Mesendoderm (in vitro differentiated cells): Measurements from ENCODE around the gene RGS1.
A peak's percentile ranks its signal among the peaks of the same experiment; 100 is the strongest.
"Not testable (repeated sequence)": the region's sequence is repeated elsewhere in the genome, so short reads cannot be mapped to it uniquely, and the experiment has no call there.

Experiments
- DNase-seq: peaks from one replicate; pipeline ENCODE4 v3.0.0; 2013
- H2AK5ac ChIP-seq: 2 replicates; pipeline ENCODE4 v1.6.1; 2013; ENCODE audit warnings: low read length, inconsistent platforms
- H2BK120ac ChIP-seq: 2 replicates; pipeline ENCODE4 v1.6.1; 2013; ENCODE audit warnings: low read depth, mild to moderate bottlenecking, low read length, moderate library complexity, mixed read lengths
- H2BK15ac ChIP-seq: replicated peaks from 2 replicates; pipeline ENCODE4 v1.6.1; 2013; ENCODE audit warnings: low read depth, mild to moderate bottlenecking, moderate library complexity
- H2BK5ac ChIP-seq: 2 replicates; pipeline ENCODE4 v1.6.1; 2013; ENCODE audit warnings: low read length, inconsistent platforms
- H3K18ac ChIP-seq: 2 replicates; pipeline ENCODE4 v1.6.1; 2013; ENCODE audit warnings: mild to moderate bottlenecking, low read length, mixed read lengths
- H3K23ac ChIP-seq: one replicate; pipeline ENCODE4 v1.6.1; 2013; ENCODE audit warnings: low read length
- H3K27ac ChIP-seq: 2 replicates; pipeline ENCODE4 v1.5.1; 2013; ENCODE audit warnings: low read depth, mild to moderate bottlenecking, inconsistent platforms, low read length, moderate library complexity
- H3K27me3 ChIP-seq: 2 replicates; pipeline ENCODE4 v1.6.1; 2013; ENCODE audit warnings: low read length, control low read depth, mild to moderate bottlenecking, inconsistent platforms; ENCODE audit not compliant: insufficient read depth, poor library complexity
- H3K36me3 ChIP-seq: 2 replicates; pipeline ENCODE4 v1.6.1; 2013; ENCODE audit warnings: low read length, inconsistent platforms; ENCODE audit not compliant: control insufficient read depth, insufficient read depth
- H3K4ac ChIP-seq: one replicate; pipeline ENCODE4 v1.6.1; 2013; ENCODE audit warnings: low read depth, mild to moderate bottlenecking, low read length, moderate library complexity
- H3K4me1 ChIP-seq: 2 replicates; pipeline ENCODE4 v1.6.1; 2013; ENCODE audit warnings: low read depth, low read length, inconsistent platforms; ENCODE audit not compliant: control insufficient read depth
- H3K4me2 ChIP-seq: 2 replicates; pipeline ENCODE4 v1.6.1; 2013; ENCODE audit warnings: low read length
- H3K4me3 ChIP-seq: 2 replicates; pipeline ENCODE4 v1.5.1; 2013; ENCODE audit warnings: mild to moderate bottlenecking, low read length
- H3K56ac ChIP-seq: one replicate; pipeline ENCODE4 v1.6.1; 2013; ENCODE audit warnings: low read length
- H3K79me1 ChIP-seq: 2 replicates; pipeline ENCODE4 v1.6.1; 2013; ENCODE audit warnings: low read length, inconsistent platforms
- H3K79me2 ChIP-seq: 2 replicates; pipeline ENCODE4 v1.6.1; 2013; ENCODE audit warnings: mild to moderate bottlenecking, low read length; ENCODE audit not compliant: control insufficient read depth, insufficient read depth
- H3K9ac ChIP-seq: 2 replicates; pipeline ENCODE4 v1.6.1; 2013; ENCODE audit warnings: low read length, inconsistent platforms
- H4K5ac ChIP-seq: one replicate; pipeline ENCODE4 v1.6.1; 2013; ENCODE audit warnings: low read length
- H4K8ac ChIP-seq: one replicate; pipeline ENCODE4 v1.6.1; 2013; ENCODE audit warnings: low read depth, mild to moderate bottlenecking, control low read depth, low read length, moderate library complexity
- WGBS: extraction: QIAGEN DNeasy Blood & Tissue Kit; methylation state at CpG from one replicate; pipeline ENCODE4 v1.1.7; 2013; ENCODE audit warnings: low lambda C conversion rate, missing lambda C conversion rate; ENCODE audit not compliant: insufficient coverage; ENCODE audit errors: extremely low coverage; 5-methylcytosine and 5-hydroxymethylcytosine counted together

Gene RGS1

GRCh38 chr1:192530254-192530653 is 45.3 kb upstream of the RGS1 start:
- Histone ChIP-seq H3K4me3 (no peak overlapping the region), H3K4me2 (no peak overlapping the region), H3K36me3 (no peaks in the 10 kb centered on the region), H2BK5ac (no peak overlapping the region), H3K27ac (no peak overlapping the region), H3K4ac (no peak overlapping the region), H3K79me2 (no peaks in the 10 kb centered on the region), H3K27me3 (no peaks in the 10 kb centered on the region), H3K56ac (no peak overlapping the region), H4K8ac (no peak overlapping the region), H3K23ac (no peak overlapping the region), H4K5ac (no peak overlapping the region), H2AK5ac (no peak overlapping the region), H2BK120ac (no peak overlapping the region), H3K79me1 (no peaks in the 10 kb centered on the region), H3K18ac (no peak overlapping the region), H2BK15ac (no peak overlapping the region), H3K9ac (no peak overlapping the region), H3K4me1 (no peaks in the 10 kb centered on the region)
- no CpG with 5 or more reads among the region's 2 CpGs for WGBS
- no peak for DNase-seq

- not testable (repeated sequence) for H3K9ac ChIP-seq
Measured at GRCh38 chr1:192531037-192531703, 44.4 kb upstream of the RGS1 start.

DNA sequence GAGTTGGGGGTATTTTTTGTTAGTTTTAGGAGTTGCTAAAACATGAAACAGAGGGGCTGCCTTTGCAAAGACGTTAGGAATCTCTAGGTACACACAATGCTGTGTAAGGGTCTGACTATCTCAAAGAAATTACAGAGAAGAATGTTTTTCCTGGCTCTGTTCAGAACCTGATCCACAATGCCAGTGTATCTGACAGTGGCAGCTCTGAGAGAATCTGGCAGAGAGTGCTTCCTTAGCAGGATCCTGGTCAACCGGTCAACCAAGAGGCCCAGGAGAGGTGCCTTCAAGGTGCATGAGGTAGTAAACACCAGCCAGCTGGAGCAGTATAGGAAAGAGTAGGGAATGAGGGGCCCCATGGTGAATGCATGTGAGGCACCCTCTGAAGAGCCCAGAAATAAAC is 40.9 kb upstream of the RGS1 start:
- no peak overlapping the region for H2BK5ac ChIP-seq
- DNase-seq, result no peak
- H3K27ac ChIP-seq, result no peak overlapping the region
- H3K4me3 ChIP-seq, result no peak overlapping the region
- H3K18ac ChIP-seq, result no peak overlapping the region
- H4K5ac ChIP-seq, result no peak overlapping the region
- no peak overlapping the region for H3K23ac ChIP-seq
- H3K9ac ChIP-seq, result no peak overlapping the region
- no peak overlapping the region for H4K8ac ChIP-seq
- H2AK5ac ChIP-seq, result no peak overlapping the region
- no peaks in the 10 kb centered on the region for H3K27me3 ChIP-seq
- H3K79me1 ChIP-seq, result no peaks in the 10 kb centered on the region
- H2BK15ac ChIP-seq, result no peak overlapping the region
- H3K79me2 ChIP-seq, result no peaks in the 10 kb centered on the region
- no peaks in the 10 kb centered on the region for H3K4me1 ChIP-seq
- no peak overlapping the region for H3K4me2 ChIP-seq
- no peak overlapping the region for H2BK120ac ChIP-seq
- H3K56ac ChIP-seq, result no peak overlapping the region
- no CpG with 5 or more reads among the region's 2 CpGs for WGBS
- no peak overlapping the region for H3K4ac ChIP-seq
- H3K36me3 ChIP-seq, result no peaks in the 10 kb centered on the region

More at GRCh38 chr1:192531037-192531703, 44.4 kb upstream of the RGS1 start:
- not testable (repeated sequence) for H4K8ac ChIP-seq, H3K27me3 ChIP-seq, H2AK5ac ChIP-seq, H3K79me1 ChIP-seq, H3K27ac ChIP-seq, H3K4me3 ChIP-seq, H2BK120ac ChIP-seq, H2BK5ac ChIP-seq, H3K18ac ChIP-seq, H3K56ac ChIP-seq, H3K36me3 ChIP-seq, H3K23ac ChIP-seq, H3K4me2 ChIP-seq, H3K4me1 ChIP-seq, H2BK15ac ChIP-seq, H3K79me2 ChIP-seq, H4K5ac ChIP-seq, H3K4ac ChIP-seq
- WGBS, result no CpG with 5 or more reads among the region's 6 CpGs
- DNase-seq, result peak; percentile 36

- no peak overlapping the region for H2AK5ac ChIP-seq
Measured at GRCh38 chr1:192535916-192536664, 39.5 kb upstream of the RGS1 start.

GRCh38 chr1:192538407-192539296 is 36.9 kb upstream of the RGS1 start:
- Histone ChIP-seq H4K8ac (no peak overlapping the region), H3K79me2 (no peaks in the 10 kb centered on the region), H3K18ac (no peak overlapping the region), H4K5ac (no peak overlapping the region), H3K36me3 (no peaks in the 10 kb centered on the region), H2BK15ac (no peak overlapping the region), H3K56ac (no peak overlapping the region), H3K4ac (no peak overlapping the region), H2AK5ac (no peak overlapping the region), H2BK5ac (no peak overlapping the region), H3K23ac (no peak overlapping the region), H3K4me3 (no peak overlapping the region), H3K79me1 (no peaks in the 10 kb centered on the region), H3K27ac (no peak overlapping the region), H3K9ac (no peak overlapping the region), H3K27me3 (no peaks in the 10 kb centered on the region), H2BK120ac (no peak overlapping the region), H3K4me2 (no peak overlapping the region), H3K4me1 (no peaks in the 10 kb centered on the region)
- WGBS, result no CpG with 5 or more reads among the region's 3 CpGs
- DNase-seq, result no peak

More at GRCh38 chr1:192535916-192536664, 39.5 kb upstream of the RGS1 start:
- Histone ChIP-seq H3K4ac (no peak overlapping the region), H3K4me2 (no peak overlapping the region), H3K56ac (no peak overlapping the region), H4K5ac (no peak overlapping the region), H3K27ac (no peak overlapping the region), H3K9ac (no peak overlapping the region), H3K79me2 (no peaks in the 10 kb centered on the region), H2BK120ac (no peak overlapping the region), H2BK15ac (no peak overlapping the region), H3K23ac (no peak overlapping the region), H3K36me3 (no peaks in the 10 kb centered on the region), H3K79me1 (no peaks in the 10 kb centered on the region), H3K27me3 (no peaks in the 10 kb centered on the region), H4K8ac (no peak overlapping the region), H2BK5ac (no peak overlapping the region), H3K4me3 (no peak overlapping the region), H3K18ac (no peak overlapping the region), H3K4me1 (no peaks in the 10 kb centered on the region)
- no CpG with 5 or more reads among the region's 3 CpGs for WGBS
- DNase-seq, result no peak
